PFSK-1 (cell line): ENCODE results near the gene UPB1.

Source experiments
- POLR2AphosphoS5 ChIP-seq: IDR thresholded peaks from 2 replicates; pipeline ENCODE4 v1.6.1; 2012; ENCODE audit warnings: low read depth, mild to moderate bottlenecking, control low read depth, low read length, moderate library complexity
- SIN3A ChIP-seq: IDR thresholded peaks from 2 replicates; pipeline ENCODE4 v1.6.1; 2012; ENCODE audit warnings: mild to moderate bottlenecking, low read length, moderate library complexity, borderline replicate concordance; ENCODE audit not compliant: insufficient read depth
- TAF1 ChIP-seq: IDR thresholded peaks from 2 replicates; pipeline ENCODE4 v1.6.1; 2012; ENCODE audit warnings: low read length, control low read depth, borderline replicate concordance; ENCODE audit not compliant: insufficient read depth
- TF ChIP-seq, protein P1 (sequence below), 2 experiments: IDR thresholded peaks; 2 replicates each; pipeline versions ENCODE4 v1.6.1 to v1.8.0; 2011 to 2012; ENCODE audit warnings: low read depth in 2 of 2, low read length in 2 of 2, control low read depth in 1 of 2, inconsistent platforms in 1 of 2, mild to moderate bottlenecking in 1 of 2, moderate library complexity in 1 of 2; ENCODE audit not compliant: insufficient read depth in 1 of 2

DNA sequence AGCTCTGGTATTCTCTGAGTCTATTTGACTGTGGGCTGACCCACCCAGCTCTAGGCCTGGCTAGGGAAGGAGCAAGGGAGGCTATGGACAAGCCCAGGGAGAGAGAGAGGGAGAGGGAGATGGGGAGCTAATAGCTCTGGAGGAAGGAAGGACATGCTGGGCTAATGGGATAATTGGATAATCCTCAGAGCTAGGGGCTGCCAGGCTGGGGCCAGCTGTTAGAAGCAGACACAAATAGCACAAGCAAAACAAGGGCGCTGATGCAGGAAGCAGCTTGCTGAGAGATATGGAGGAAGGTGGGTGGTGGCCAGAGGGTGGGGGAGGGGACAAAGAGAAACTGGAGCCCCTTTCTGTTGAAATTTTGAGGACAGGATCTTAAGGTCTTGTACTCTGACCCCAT is 44.5 kb upstream of the UPB1 start:
- TF ChIP-seq, protein P1, sequence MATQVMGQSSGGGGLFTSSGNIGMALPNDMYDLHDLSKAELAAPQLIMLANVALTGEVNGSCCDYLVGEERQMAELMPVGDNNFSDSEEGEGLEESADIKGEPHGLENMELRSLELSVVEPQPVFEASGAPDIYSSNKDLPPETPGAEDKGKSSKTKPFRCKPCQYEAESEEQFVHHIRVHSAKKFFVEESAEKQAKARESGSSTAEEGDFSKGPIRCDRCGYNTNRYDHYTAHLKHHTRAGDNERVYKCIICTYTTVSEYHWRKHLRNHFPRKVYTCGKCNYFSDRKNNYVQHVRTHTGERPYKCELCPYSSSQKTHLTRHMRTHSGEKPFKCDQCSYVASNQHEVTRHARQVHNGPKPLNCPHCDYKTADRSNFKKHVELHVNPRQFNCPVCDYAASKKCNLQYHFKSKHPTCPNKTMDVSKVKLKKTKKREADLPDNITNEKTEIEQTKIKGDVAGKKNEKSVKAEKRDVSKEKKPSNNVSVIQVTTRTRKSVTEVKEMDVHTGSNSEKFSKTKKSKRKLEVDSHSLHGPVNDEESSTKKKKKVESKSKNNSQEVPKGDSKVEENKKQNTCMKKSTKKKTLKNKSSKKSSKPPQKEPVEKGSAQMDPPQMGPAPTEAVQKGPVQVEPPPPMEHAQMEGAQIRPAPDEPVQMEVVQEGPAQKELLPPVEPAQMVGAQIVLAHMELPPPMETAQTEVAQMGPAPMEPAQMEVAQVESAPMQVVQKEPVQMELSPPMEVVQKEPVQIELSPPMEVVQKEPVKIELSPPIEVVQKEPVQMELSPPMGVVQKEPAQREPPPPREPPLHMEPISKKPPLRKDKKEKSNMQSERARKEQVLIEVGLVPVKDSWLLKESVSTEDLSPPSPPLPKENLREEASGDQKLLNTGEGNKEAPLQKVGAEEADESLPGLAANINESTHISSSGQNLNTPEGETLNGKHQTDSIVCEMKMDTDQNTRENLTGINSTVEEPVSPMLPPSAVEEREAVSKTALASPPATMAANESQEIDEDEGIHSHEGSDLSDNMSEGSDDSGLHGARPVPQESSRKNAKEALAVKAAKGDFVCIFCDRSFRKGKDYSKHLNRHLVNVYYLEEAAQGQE (IDR thresholded peaks at IDR 0.05; ENCODE audit: insufficient read depth in 1 of 2, low read depth in 2 of 2, low read length in 2 of 2) = no peak
- TF ChIP-seq POLR2AphosphoS5 (no peak), TAF1 (no peak), SIN3A (no peak)
